Panc1 (cell line): ENCODE results near the gene OLFML2A. TPM values are rescaled to one million over a fixed set of nuclear protein-coding genes. Genes with fewer than 3 reads are reported as not detected.

ENCODE experiments used
- ATAC-seq: fragments of 200-7000 bp; cut with Tn5 transposase; 2 replicates; pipeline ENCODE4 v1.9.1; 2020; ENCODE audit warnings: mild to moderate bottlenecking, moderate library complexity
- BruUV-seq: library from RNA; stranded (reverse); fragments of 400-500 nt; replicated peaks from 2 replicates; lab custom pipeline; 2021; lab: Mats Ljungman, UMichigan
- CTCF ChIA-PET: fragments of 300-600 bp; sonication (Branson Sonifier 250); formaldehyde crosslinking; loops from one replicate; lab custom pipeline; 2022; ENCODE audit warnings: antibody characterized with exemption; lab: Charles Lee
- POLR2A ChIA-PET: fragments of 300-600 bp; sonication (Branson Sonifier 250); formaldehyde crosslinking; loops from one replicate; lab custom pipeline; 2022; ENCODE audit warnings: antibody characterized with exemption; lab: Charles Lee
- DNase-seq: peaks from one replicate; pipeline ENCODE4 v3.0.0-alpha.2; 2010; ENCODE audit warnings: low read depth, low spot score
- H3K27ac ChIP-seq: 2 replicates; pipeline ENCODE4 v1.5.1; 2011; ENCODE audit warnings: mild to moderate bottlenecking, low read length, inconsistent platforms
- H3K27me3 ChIP-seq: fragments of 200-500 bp; sonication (Bioruptor generic); 2 replicates; pipeline ENCODE4 v1.6.0; 2014; ENCODE audit warnings: low read length, inconsistent platforms; ENCODE audit not compliant: control insufficient read depth, insufficient read depth
- H3K36me3 ChIP-seq: fragments of 200-500 bp; sonication (Bioruptor generic); 2 replicates; pipeline ENCODE4 v1.5.1; 2014; ENCODE audit warnings: inconsistent platforms, mild to moderate bottlenecking, low read length, moderate library complexity; ENCODE audit not compliant: control insufficient read depth, insufficient read depth
- H3K4me1 ChIP-seq: 2 replicates; pipeline ENCODE4 v1.5.1; 2011; ENCODE audit warnings: inconsistent platforms, mild to moderate bottlenecking, low read length, moderate library complexity; ENCODE audit not compliant: control insufficient read depth, insufficient read depth
- H3K4me3 ChIP-seq, 2 experiments: 2 replicates each; pipeline ENCODE4 v1.5.1; 2011 to 2012; ENCODE audit warnings: low read depth in 2 of 2, low read length in 2 of 2, mild to moderate bottlenecking in 2 of 2, inconsistent platforms in 1 of 2, moderate library complexity in 1 of 2
- H3K9me3 ChIP-seq: fragments of 200-500 bp; sonication (Bioruptor generic); 2 replicates; pipeline ENCODE4 v1.5.1; 2014; ENCODE audit warnings: low read depth, mild to moderate bottlenecking, inconsistent platforms, low read length, moderate library complexity; ENCODE audit not compliant: control insufficient read depth, insufficient read depth
- POLR2AphosphoS5 ChIP-seq: IDR thresholded peaks from 2 replicates; pipeline ENCODE4 v1.6.1; 2012; ENCODE audit warnings: mild to moderate bottlenecking, low read depth, low read length, moderate library complexity
- REST ChIP-seq, 2 experiments: IDR thresholded peaks; 2 replicates each; pipeline ENCODE4 v1.6.1; 2011 to 2012; ENCODE audit warnings: low read depth in 2 of 2, control low read depth in 1 of 2, low read length in 1 of 2, mild to moderate bottlenecking in 1 of 2, moderate library complexity in 1 of 2; ENCODE audit not compliant: insufficient read depth in 1 of 2
- SIN3A ChIP-seq: IDR thresholded peaks from 2 replicates; pipeline ENCODE4 v1.6.1; 2012; ENCODE audit warnings: low read depth, mild to moderate bottlenecking, low read length, moderate library complexity, borderline replicate concordance; ENCODE audit not compliant: insufficient read depth
- TCF7L2 ChIP-seq: IDR thresholded peaks from 2 replicates; pipeline ENCODE4 v1.6.1; 2011; ENCODE audit warnings: mild to moderate bottlenecking, low read depth, low read length, inconsistent platforms
- in situ Hi-C: cut with HindIII; loops from 2 replicates; pipeline ENCODE4 v1.10.0; 2016; ENCODE audit warnings: low sequenced_read_pairs, low pct_unique_long_range_greater_than_20kb
- intact Hi-C: fragments of 100-400 bp; cut with micrococcal nuclease; formaldehyde crosslinking; loops from one replicate; pipeline ENCODE4 v1.10.0; 2022; ENCODE audit not compliant: unreplicated experiment
- total RNA-seq: library from RNA; stranded (reverse); gene quantifications from one replicate; pipeline ENCODE4 v1.2.1, GENCODE V29; 2021; ENCODE audit not compliant: unreplicated experiment
- TF ChIP-seq, protein P1 (sequence below): fragments of 450-650 bp; IDR thresholded peaks from 2 replicates; pipeline ENCODE4 v1.5.1; 2017; ENCODE audit warnings: mild to moderate bottlenecking

Gene OLFML2A
- total RNA-seq, 1 experiment from 2014 or later: 44.5 TPM

DNA sequence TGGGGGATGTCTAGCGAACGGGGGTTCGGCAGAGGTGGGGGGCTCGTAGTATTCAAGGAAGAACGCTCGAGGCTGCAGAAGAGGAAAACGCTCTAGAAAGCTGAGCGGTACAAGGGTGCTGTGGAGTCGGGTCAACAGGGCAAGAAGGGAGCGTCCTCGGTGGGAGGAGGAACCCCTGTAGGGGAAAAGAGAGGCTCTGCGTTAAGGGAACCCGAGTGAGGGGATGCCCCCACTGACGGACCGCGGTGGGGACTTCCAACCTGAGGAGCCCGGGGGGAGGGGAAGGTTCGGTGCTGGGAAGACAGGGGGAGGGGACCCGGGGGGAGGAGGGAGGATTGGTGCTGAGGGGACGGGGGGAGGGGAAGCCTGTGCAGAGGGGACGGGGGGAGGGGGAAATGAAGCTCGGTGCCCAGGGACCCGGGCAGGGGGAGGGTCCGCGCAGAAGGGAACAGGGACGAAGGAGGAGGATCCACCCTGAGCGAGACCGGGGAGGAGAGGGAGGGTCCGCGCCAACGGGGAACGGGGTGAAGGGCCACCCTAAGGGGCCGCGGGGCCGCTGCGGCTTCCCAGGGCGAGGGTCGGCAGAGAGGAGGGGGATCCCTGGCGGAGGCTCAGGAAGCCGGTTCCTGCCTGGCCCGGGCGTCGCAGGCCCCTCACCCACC lies 6.4 kb upstream of the OLFML2A start:
- DNase-seq: no peak
- ChIA-PET POLR2A (interaction anchor here (0.5 kb wide), 1 partner anchor 83 kb away, joined by 3 read pairs; the partner anchor contains the start of gene WDR38), CTCF (interaction anchor here (0.6 to 7.6 kb wide), 3 partner anchors 33 to 83 kb away, joined by 10 to 134 read pairs (median 13); partner anchors contain the start of gene WDR38)
- no TSS peak for BruUV-seq
- TF ChIP-seq, protein P1, sequence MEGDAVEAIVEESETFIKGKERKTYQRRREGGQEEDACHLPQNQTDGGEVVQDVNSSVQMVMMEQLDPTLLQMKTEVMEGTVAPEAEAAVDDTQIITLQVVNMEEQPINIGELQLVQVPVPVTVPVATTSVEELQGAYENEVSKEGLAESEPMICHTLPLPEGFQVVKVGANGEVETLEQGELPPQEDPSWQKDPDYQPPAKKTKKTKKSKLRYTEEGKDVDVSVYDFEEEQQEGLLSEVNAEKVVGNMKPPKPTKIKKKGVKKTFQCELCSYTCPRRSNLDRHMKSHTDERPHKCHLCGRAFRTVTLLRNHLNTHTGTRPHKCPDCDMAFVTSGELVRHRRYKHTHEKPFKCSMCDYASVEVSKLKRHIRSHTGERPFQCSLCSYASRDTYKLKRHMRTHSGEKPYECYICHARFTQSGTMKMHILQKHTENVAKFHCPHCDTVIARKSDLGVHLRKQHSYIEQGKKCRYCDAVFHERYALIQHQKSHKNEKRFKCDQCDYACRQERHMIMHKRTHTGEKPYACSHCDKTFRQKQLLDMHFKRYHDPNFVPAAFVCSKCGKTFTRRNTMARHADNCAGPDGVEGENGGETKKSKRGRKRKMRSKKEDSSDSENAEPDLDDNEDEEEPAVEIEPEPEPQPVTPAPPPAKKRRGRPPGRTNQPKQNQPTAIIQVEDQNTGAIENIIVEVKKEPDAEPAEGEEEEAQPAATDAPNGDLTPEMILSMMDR: no peak
- TF ChIP-seq REST (IDR thresholded peaks at IDR 0.05; ENCODE audit: insufficient read depth in 1 of 2, low read depth in 2 of 2, low read length in 1 of 2) (no peak), SIN3A (peak; percentile 49; the same call in 1 of the 2 replicates)
- H3K4me3 ChIP-seq: peak overlapping the region; percentile 70 to 74
- H3K27me3 ChIP-seq: no peaks in the 10 kb centered on the region
- no peaks in the 10 kb centered on the region for H3K9me3 ChIP-seq
- in situ Hi-C loops (no loop called here), intact Hi-C loops (loop anchor here (1.0 kb wide), 1 partner anchor 83 kb away; the partner anchor contains the start of gene WDR38)
- peak overlapping the region; percentile 90 for H3K27ac ChIP-seq
- ATAC-seq: peak; percentile 20
- H3K36me3 ChIP-seq: no peaks in the 10 kb centered on the region; the same call in 1 of the 2 replicates
- peaks cover 29% of the 10 kb centered on the region for H3K4me1 ChIP-seq

- Histone ChIP-seq H3K9me3 (no peaks in the 10 kb centered on the region), H3K36me3 (no peaks in the 10 kb centered on the region; the same call in 1 of the 2 replicates), H3K4me1 (peaks cover 25% of the 10 kb centered on the region), H3K4me3 (peak within 1 kb of the TSS; percentile 70 to 74), H3K27ac (peak within 1 kb of the TSS; percentile 90), H3K27me3 (no peaks in the 10 kb centered on the region)
- CTCF ChIA-PET: interaction anchor here (0.6 to 7.6 kb wide), 3 partner anchors 19 to 82 kb away, joined by 3 to 134 read pairs (median 13); partner anchors contain the start of gene WDR38
- intact Hi-C loops: loop anchor here (1.0 kb wide), 1 partner anchor 82 kb away; the partner anchor contains the start of gene WDR38
- BruUV-seq: no TSS peak
- DNase-seq (peak; percentile 86), ATAC-seq (peak; percentile 92)
- POLR2A ChIA-PET: interaction anchor here (0.5 to 0.7 kb wide), 2 partner anchors 82 to 91 kb away, joined by 3 to 4 read pairs; partner anchors contain the start of gene WDR38
- TF ChIP-seq TCF7L2 (peak; percentile 72; the same call in 1 of the 2 replicates), POLR2AphosphoS5 (peak; percentile 45; the same call in 1 of the 2 replicates), REST (IDR thresholded peaks at IDR 0.05; ENCODE audit: insufficient read depth in 1 of 2, low read depth in 2 of 2, low read length in 1 of 2) (peak; percentile 58 to 86; a peak in 3 of 4 replicates), SIN3A (0 out of 2 replicates have a peak, but pooled peaks have one; percentile 59)
- TF ChIP-seq, protein P1: peak; percentile 38; the same call in 1 of the 2 replicates
- in situ Hi-C loops: no loop called here
Observed at GRCh38 chr9:124771021-124771866, 5.7 kb upstream of the OLFML2A start, which contains the start of gene NR6A1. Gene NR6A1, minus strand, starts transcription at chr9:124771311.
